GM12878 (cell line): ENCODE measurements around the gene SPATA2. TPM values are rescaled to one million over a fixed set of nuclear protein-coding genes. Genes with fewer than 3 reads are reported as not detected.
A peak's percentile ranks its signal among the peaks of the same experiment; 100 is the strongest.

Experiments
- HCFC1 ChIP-seq: fragments of 150-350 bp; IDR thresholded peaks from 2 replicates; pipeline ENCODE4 v1.6.1; 2014; ENCODE audit warnings: low read length
- MYC ChIP-seq: IDR thresholded peaks from 2 replicates; pipeline ENCODE4 v1.6.1; 2011; ENCODE audit warnings: mild to moderate bottlenecking, low read length, moderate library complexity, inconsistent platforms; ENCODE audit not compliant: insufficient read depth, insufficient replicate concordance, insufficient read length, severe bottlenecking
- NFXL1 ChIP-seq: fragments of 450-650 bp; IDR thresholded peaks from 2 replicates; pipeline ENCODE4 v1.6.1; 2017; ENCODE audit warnings: antibody characterized with exemption, mild to moderate bottlenecking, borderline replicate concordance
- NR2C2 ChIP-seq: IDR thresholded peaks from 2 replicates; pipeline ENCODE4 v1.6.1; 2011; ENCODE audit warnings: borderline replicate concordance, low read depth; ENCODE audit not compliant: control insufficient read depth, insufficient read length
- RAD21 ChIP-seq: IDR thresholded peaks from 2 replicates; pipeline ENCODE4 v1.6.1; 2011; ENCODE audit warnings: mild to moderate bottlenecking, low read depth, low read length, moderate library complexity; ENCODE audit not compliant: insufficient read depth
- RFX5 ChIP-seq: IDR thresholded peaks from 2 replicates; pipeline ENCODE4 v1.6.1; 2011; ENCODE audit warnings: low read depth, low read length, improper control_type of control experiment
- SMAD1 ChIP-seq: fragments of 450-650 bp; IDR thresholded peaks from 2 replicates; pipeline ENCODE4 v1.6.1; 2018; ENCODE audit warnings: mild to moderate bottlenecking, low read depth; ENCODE audit not compliant: partially characterized antibody
- YY1 ChIP-seq: IDR thresholded peaks from 2 replicates; pipeline ENCODE4 v1.6.1; 2011; ENCODE audit warnings: low read depth, mild to moderate bottlenecking, low read length
- ZNF24 ChIP-seq: fragments of 450-650 bp; IDR thresholded peaks from 2 replicates; pipeline ENCODE4 v1.6.1; 2017; ENCODE audit warnings: antibody characterized with exemption, mild to moderate bottlenecking
- ZSCAN29 ChIP-seq: fragments of 450-650 bp; IDR thresholded peaks from 2 replicates; pipeline ENCODE4 v1.6.1; 2017; ENCODE audit warnings: mild to moderate bottlenecking, moderate library complexity
- polyA plus RNA-seq, 11 experiments: library from polyadenylated mRNA; depleted of rRNA in 4 of 11; unstranded in 6 of 11; stranded (reverse) in 5 of 11; fragments of >200 nt; fragmentation: Nextera tagmentation in 4 of 11; fragmentation: Illumina TruSeq in 1 of 11; extraction: Ambion mirVana in 4 of 11; extraction: Trizol in 1 of 11; gene quantifications; 1 replicate in 1 of 11; 2 replicates in 10 of 11; pipeline versions ENCODE4 v1.2.1 to v1.2.3, GENCODE V29; 2011 to 2016; ENCODE audit warnings: inconsistent platforms in 2 of 11, missing spikeins in 2 of 11, low read depth in 1 of 11
- total RNA-seq, 4 experiments: library from RNA; depleted of rRNA in 3 of 4; stranded (reverse); fragments of >200 nt in 3 of 4; fragmentation: Illumina TruSeq in 1 of 4; extraction: Trizol in 1 of 4; gene quantifications; 2 replicates each; pipeline versions ENCODE4 v1.2.1 to v1.2.3, GENCODE V29; 2013 to 2021
- TF ChIP-seq, protein P1 (sequence below): IDR thresholded peaks from 2 replicates; pipeline ENCODE4 v1.6.1; 2012; ENCODE audit warnings: mild to moderate bottlenecking, low read depth, low read length
- TF ChIP-seq, protein P2 (sequence below): fragments of 450-650 bp; IDR thresholded peaks from 2 replicates; pipeline ENCODE4 v1.6.1; 2017; ENCODE audit warnings: mild to moderate bottlenecking, moderate library complexity
- TF ChIP-seq, protein P3 (sequence below): fragments of 450-650 bp; IDR thresholded peaks from 2 replicates; pipeline ENCODE4 v1.6.1; 2016; ENCODE audit warnings: mild to moderate bottlenecking, moderate library complexity, borderline replicate concordance
- TF ChIP-seq, protein P4 (sequence below): IDR thresholded peaks from 2 replicates; pipeline ENCODE4 v1.6.1; 2012; ENCODE audit warnings: low read depth, low read length, improper control_type of control experiment

Gene SPATA2
- total and polyA plus RNA-seq, 10 of the 15 experiments (the other 5 are each of a cell fraction or from before 2014, with no cell fraction given), result 0.93 to 11.7 (median 5.6) TPM

DNA sequence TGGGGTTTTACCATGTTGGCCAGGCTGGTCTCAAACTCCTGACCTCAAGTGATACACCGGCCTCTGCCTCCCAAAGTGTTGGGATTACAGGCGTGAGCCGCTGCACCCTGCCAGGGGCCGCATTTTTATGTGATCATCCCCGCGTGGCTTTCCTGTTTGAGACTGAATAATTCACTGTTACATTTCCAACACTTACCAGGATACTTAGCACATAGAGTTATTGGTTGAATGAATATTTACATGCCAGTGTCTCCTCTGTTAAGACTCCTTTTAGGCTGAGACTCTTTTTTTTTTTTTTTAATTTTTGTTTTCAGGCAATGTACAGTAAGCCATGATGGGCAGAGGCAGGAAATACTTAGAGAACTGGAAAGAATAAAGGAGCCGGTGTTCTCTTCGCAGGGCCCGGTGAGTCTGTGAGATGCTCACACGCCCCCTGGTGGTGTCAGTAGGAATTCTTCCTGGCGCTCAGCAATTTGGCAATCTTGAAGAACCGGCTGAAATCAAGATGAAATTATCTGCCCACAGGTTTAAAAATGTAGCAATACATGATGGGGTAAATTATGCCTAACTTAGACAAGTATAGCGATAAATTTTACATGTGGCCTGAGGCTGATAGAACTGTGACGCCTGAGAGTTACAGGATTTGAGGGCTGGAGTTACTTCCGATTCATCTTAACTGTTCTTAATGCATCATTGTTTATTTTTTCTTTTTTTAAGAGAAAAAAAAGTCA lies 13.2 kb upstream of the SPATA2 start (continued):
- TF ChIP-seq, protein P1, sequence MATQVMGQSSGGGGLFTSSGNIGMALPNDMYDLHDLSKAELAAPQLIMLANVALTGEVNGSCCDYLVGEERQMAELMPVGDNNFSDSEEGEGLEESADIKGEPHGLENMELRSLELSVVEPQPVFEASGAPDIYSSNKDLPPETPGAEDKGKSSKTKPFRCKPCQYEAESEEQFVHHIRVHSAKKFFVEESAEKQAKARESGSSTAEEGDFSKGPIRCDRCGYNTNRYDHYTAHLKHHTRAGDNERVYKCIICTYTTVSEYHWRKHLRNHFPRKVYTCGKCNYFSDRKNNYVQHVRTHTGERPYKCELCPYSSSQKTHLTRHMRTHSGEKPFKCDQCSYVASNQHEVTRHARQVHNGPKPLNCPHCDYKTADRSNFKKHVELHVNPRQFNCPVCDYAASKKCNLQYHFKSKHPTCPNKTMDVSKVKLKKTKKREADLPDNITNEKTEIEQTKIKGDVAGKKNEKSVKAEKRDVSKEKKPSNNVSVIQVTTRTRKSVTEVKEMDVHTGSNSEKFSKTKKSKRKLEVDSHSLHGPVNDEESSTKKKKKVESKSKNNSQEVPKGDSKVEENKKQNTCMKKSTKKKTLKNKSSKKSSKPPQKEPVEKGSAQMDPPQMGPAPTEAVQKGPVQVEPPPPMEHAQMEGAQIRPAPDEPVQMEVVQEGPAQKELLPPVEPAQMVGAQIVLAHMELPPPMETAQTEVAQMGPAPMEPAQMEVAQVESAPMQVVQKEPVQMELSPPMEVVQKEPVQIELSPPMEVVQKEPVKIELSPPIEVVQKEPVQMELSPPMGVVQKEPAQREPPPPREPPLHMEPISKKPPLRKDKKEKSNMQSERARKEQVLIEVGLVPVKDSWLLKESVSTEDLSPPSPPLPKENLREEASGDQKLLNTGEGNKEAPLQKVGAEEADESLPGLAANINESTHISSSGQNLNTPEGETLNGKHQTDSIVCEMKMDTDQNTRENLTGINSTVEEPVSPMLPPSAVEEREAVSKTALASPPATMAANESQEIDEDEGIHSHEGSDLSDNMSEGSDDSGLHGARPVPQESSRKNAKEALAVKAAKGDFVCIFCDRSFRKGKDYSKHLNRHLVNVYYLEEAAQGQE, result no peak
- TF ChIP-seq HCFC1, result no peak
- TF ChIP-seq, protein P2, sequence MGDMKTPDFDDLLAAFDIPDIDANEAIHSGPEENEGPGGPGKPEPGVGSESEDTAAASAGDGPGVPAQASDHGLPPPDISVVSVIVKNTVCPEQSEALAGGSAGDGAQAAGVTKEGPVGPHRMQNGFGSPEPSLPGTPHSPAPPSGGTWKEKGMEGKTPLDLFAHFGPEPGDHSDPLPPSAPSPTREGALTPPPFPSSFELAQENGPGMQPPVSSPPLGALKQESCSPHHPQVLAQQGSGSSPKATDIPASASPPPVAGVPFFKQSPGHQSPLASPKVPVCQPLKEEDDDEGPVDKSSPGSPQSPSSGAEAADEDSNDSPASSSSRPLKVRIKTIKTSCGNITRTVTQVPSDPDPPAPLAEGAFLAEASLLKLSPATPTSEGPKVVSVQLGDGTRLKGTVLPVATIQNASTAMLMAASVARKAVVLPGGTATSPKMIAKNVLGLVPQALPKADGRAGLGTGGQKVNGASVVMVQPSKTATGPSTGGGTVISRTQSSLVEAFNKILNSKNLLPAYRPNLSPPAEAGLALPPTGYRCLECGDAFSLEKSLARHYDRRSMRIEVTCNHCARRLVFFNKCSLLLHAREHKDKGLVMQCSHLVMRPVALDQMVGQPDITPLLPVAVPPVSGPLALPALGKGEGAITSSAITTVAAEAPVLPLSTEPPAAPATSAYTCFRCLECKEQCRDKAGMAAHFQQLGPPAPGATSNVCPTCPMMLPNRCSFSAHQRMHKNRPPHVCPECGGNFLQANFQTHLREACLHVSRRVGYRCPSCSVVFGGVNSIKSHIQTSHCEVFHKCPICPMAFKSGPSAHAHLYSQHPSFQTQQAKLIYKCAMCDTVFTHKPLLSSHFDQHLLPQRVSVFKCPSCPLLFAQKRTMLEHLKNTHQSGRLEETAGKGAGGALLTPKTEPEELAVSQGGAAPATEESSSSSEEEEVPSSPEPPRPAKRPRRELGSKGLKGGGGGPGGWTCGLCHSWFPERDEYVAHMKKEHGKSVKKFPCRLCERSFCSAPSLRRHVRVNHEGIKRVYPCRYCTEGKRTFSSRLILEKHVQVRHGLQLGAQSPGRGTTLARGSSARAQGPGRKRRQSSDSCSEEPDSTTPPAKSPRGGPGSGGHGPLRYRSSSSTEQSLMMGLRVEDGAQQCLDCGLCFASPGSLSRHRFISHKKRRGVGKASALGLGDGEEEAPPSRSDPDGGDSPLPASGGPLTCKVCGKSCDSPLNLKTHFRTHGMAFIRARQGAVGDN, result no peak
- TF ChIP-seq ZNF24, result no peak
- peak; percentile 73; the same call in 1 of the 2 replicates for TF ChIP-seq YY1
- peak; percentile 81 for TF ChIP-seq RAD21
- no peak for TF ChIP-seq NR2C2
- TF ChIP-seq, protein P3, sequence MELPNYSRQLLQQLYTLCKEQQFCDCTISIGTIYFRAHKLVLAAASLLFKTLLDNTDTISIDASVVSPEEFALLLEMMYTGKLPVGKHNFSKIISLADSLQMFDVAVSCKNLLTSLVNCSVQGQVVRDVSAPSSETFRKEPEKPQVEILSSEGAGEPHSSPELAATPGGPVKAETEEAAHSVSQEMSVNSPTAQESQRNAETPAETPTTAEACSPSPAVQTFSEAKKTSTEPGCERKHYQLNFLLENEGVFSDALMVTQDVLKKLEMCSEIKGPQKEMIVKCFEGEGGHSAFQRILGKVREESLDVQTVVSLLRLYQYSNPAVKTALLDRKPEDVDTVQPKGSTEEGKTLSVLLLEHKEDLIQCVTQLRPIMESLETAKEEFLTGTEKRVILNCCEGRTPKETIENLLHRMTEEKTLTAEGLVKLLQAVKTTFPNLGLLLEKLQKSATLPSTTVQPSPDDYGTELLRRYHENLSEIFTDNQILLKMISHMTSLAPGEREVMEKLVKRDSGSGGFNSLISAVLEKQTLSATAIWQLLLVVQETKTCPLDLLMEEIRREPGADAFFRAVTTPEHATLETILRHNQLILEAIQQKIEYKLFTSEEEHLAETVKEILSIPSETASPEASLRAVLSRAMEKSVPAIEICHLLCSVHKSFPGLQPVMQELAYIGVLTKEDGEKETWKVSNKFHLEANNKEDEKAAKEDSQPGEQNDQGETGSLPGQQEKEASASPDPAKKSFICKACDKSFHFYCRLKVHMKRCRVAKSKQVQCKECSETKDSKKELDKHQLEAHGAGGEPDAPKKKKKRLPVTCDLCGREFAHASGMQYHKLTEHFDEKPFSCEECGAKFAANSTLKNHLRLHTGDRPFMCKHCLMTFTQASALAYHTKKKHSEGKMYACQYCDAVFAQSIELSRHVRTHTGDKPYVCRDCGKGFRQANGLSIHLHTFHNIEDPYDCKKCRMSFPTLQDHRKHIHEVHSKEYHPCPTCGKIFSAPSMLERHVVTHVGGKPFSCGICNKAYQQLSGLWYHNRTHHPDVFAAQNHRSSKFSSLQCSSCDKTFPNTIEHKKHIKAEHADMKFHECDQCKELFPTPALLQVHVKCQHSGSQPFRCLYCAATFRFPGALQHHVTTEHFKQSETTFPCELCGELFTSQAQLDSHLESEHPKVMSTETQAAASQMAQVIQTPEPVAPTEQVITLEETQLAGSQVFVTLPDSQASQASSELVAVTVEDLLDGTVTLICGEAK, result no peak
- no peak for TF ChIP-seq ZSCAN29
- TF ChIP-seq NFXL1, result no peak
- no peak for TF ChIP-seq SMAD1
- TF ChIP-seq MYC, result no peak
- no peak for TF ChIP-seq RFX5
- TF ChIP-seq, protein P4, sequence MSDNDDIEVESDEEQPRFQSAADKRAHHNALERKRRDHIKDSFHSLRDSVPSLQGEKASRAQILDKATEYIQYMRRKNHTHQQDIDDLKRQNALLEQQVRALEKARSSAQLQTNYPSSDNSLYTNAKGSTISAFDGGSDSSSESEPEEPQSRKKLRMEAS, result no peak
